Caco-2 (cell line): ENCODE measurements around the gene SGMS2. TPM values are rescaled to one million over a fixed set of nuclear protein-coding genes. Genes with fewer than 3 reads are reported as not detected.
"Not testable (repeated sequence)": the region's sequence is repeated elsewhere in the genome, so short reads cannot be mapped to it uniquely, and the experiment has no call there.

Source experiments
- BruUV-seq: library from RNA; stranded (reverse); fragments of 400-500 nt; replicated peaks from 2 replicates; lab custom pipeline; 2021; lab: Mats Ljungman, UMichigan
- CTCF ChIA-PET: fragments of 300-600 bp; sonication (Branson Sonifier 250); formaldehyde crosslinking; loops from one replicate; lab custom pipeline; 2022; ENCODE audit warnings: antibody characterized with exemption; lab: Charles Lee
- POLR2A ChIA-PET: fragments of 300-600 bp; sonication (Branson Sonifier 250); formaldehyde crosslinking; loops from one replicate; lab custom pipeline; 2022; ENCODE audit warnings: antibody characterized with exemption; lab: Charles Lee
- DNase-seq, 2 experiments: peaks; one replicate each; pipeline versions ENCODE4 v3.0.0 to v3.0.0-alpha.2; 2020 to 2022
- H3K27me3 ChIP-seq: replicated peaks from 2 replicates; pipeline ENCODE4 v1.6.0; 2011; ENCODE audit warnings: low read length; ENCODE audit not compliant: control insufficient read depth, insufficient read depth
- H3K36me3 ChIP-seq: 2 replicates; pipeline ENCODE4 v1.5.1; 2011; ENCODE audit warnings: low read length; ENCODE audit not compliant: control insufficient read depth, insufficient read depth
- H3K4me1 ChIP-seq: fragments of 250-450 bp; sonication (Bioruptor Pico); 2 replicates; pipeline ENCODE4 v1.5.1; 2020; ENCODE audit warnings: mild to moderate bottlenecking
- H3K4me3 ChIP-seq: 2 replicates; pipeline ENCODE4 v1.5.1; 2011; ENCODE audit warnings: low read depth, mild to moderate bottlenecking, control low read depth, low read length
- H3K9me3 ChIP-seq: fragments of 250-450 bp; sonication (Bioruptor Pico); 2 replicates; pipeline ENCODE4 v1.5.1; 2020; ENCODE audit warnings: mild to moderate bottlenecking, moderate library complexity
- H3K27ac Mint-ChIP-seq: one replicate; pipeline ENCODE4 v1.8.0; 2022; ENCODE audit warnings: mixed read lengths; ENCODE audit not compliant: unreplicated experiment
- H3K27me3 Mint-ChIP-seq: one replicate; pipeline ENCODE4 v1.8.0; 2022; ENCODE audit warnings: mixed read lengths; ENCODE audit not compliant: insufficient read depth, unreplicated experiment
- H3K36me3 Mint-ChIP-seq: one replicate; pipeline ENCODE4 v1.8.0; 2022; ENCODE audit warnings: mild to moderate bottlenecking, mixed read lengths; ENCODE audit not compliant: insufficient read depth, unreplicated experiment
- H3K4me1 Mint-ChIP-seq: one replicate; pipeline ENCODE4 v1.8.0; 2022; ENCODE audit warnings: low read depth, mixed read lengths; ENCODE audit not compliant: unreplicated experiment
- H3K4me3 Mint-ChIP-seq: one replicate; pipeline ENCODE4 v1.8.0; 2022; ENCODE audit warnings: mild to moderate bottlenecking, moderate library complexity, mixed read lengths; ENCODE audit not compliant: unreplicated experiment
- H3K9me3 Mint-ChIP-seq: one replicate; pipeline ENCODE4 v1.8.0; 2022; ENCODE audit warnings: mixed read lengths; ENCODE audit not compliant: unreplicated experiment
- intact Hi-C: fragments of 100-400 bp; cut with micrococcal nuclease; formaldehyde crosslinking; loops from one replicate; pipeline ENCODE4 v1.10.0; 2022; ENCODE audit not compliant: unreplicated experiment
- total RNA-seq: library from RNA; stranded (reverse); gene quantifications from 2 replicates; pipeline ENCODE4 v1.2.3, GENCODE V29; 2022
- TF ChIP-seq, protein P1 (sequence below), 2 experiments: fragments of 200-600 bp in 1 of 2; IDR thresholded peaks; 1 replicate in 1 of 2; 2 replicates in 1 of 2; pipeline versions ENCODE4 v1.5.1 to v1.8.0; 2011 to 2022; ENCODE audit warnings: antibody characterized with exemption in 1 of 2, control low read depth in 1 of 2, inconsistent platforms in 1 of 2, low read depth in 1 of 2, low read length in 1 of 2, mild to moderate bottlenecking in 1 of 2, moderate library complexity in 1 of 2; ENCODE audit not compliant: insufficient read depth in 1 of 2, severe bottlenecking in 1 of 2, unreplicated experiment in 1 of 2

SGMS2 gene
- total RNA-seq, 1 experiment from 2014 or later, result 3.4 TPM

DNA sequence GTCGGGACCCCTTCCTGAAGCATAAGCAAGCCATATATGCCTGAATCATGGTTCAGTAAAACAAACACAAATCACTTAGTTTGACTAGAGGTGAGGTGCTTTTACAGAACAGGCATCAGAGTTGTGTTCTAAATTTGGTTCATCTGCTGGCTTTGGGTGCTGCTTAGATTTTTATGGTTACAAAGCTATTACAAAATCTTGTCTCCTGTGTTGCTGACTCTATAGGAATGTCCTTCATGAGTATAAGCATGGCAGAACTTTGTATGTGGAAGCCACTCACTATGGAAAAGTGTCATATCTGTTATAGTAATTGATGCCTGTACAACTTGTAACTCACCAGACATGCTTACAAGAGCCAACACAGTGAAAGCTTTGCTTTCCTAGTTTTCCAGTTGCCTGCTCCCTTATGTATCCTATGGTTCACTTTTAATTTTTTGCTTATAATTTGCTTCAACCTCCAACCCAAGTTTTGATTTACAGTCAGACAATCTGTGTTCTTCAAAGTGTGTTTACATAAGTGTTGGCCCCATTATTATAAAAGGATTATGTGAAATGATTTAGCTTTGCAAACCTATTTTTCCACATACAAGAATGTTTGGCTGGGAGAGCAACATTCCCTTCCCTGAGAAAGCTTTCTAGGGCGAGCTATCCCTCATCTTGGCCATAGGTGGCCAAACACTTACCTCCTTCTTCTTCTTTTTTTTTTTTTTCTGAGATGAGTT lies 76.6 kb downstream of the SGMS2 start:
- H3K4me1 Mint-ChIP-seq, result no peaks in the 10 kb centered on the region
- Histone ChIP-seq H3K9me3 (no peaks in the 10 kb centered on the region), H3K36me3 (no peaks in the 10 kb centered on the region), H3K27me3 (no peaks in the 10 kb centered on the region), H3K4me3 (no peak overlapping the region), H3K4me1 (peaks cover under 1% of the 10 kb centered on the region; the same call in 1 of the 2 replicates)
- CTCF ChIA-PET, result no interaction called here
- no TSS peak for BruUV-seq
- no peaks in the 10 kb centered on the region for H3K27me3 Mint-ChIP-seq
- H3K27ac Mint-ChIP-seq, result no peak overlapping the region
- TF ChIP-seq, protein P1, sequence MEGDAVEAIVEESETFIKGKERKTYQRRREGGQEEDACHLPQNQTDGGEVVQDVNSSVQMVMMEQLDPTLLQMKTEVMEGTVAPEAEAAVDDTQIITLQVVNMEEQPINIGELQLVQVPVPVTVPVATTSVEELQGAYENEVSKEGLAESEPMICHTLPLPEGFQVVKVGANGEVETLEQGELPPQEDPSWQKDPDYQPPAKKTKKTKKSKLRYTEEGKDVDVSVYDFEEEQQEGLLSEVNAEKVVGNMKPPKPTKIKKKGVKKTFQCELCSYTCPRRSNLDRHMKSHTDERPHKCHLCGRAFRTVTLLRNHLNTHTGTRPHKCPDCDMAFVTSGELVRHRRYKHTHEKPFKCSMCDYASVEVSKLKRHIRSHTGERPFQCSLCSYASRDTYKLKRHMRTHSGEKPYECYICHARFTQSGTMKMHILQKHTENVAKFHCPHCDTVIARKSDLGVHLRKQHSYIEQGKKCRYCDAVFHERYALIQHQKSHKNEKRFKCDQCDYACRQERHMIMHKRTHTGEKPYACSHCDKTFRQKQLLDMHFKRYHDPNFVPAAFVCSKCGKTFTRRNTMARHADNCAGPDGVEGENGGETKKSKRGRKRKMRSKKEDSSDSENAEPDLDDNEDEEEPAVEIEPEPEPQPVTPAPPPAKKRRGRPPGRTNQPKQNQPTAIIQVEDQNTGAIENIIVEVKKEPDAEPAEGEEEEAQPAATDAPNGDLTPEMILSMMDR (IDR thresholded peaks at IDR 0.05; ENCODE audit: insufficient read depth in 1 of 2, low read depth in 1 of 2, low read length in 1 of 2, severe bottlenecking in 1 of 2, unreplicated experiment in 1 of 2), result no peak
- DNase-seq, result no peak
- intact Hi-C loops, result no loop called here
- no peak overlapping the region for H3K4me3 Mint-ChIP-seq
- no peaks in the 10 kb centered on the region for H3K9me3 Mint-ChIP-seq
- H3K36me3 Mint-ChIP-seq, result no peaks in the 10 kb centered on the region
- POLR2A ChIA-PET, result no interaction called here

DNA sequence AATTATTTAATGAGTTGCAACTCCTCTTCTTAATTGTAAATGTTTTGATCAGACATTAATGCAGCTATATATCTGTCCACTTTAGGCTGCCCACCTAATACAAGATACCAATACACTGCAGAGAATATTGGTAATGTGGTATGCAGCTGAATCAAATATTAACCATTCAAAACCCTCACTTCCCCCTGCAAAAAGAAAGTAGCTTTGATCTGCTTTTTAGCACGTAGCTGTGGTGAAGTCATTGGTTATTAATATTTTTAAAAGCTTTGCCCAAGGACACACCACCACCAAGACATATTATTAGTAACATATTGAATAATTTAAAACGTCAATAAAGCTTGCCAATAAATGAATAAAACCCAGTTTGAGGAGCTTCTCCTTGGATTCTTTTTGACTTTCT lies 78.0 kb downstream of the SGMS2 start:
- H3K9me3 Mint-ChIP-seq, result no peaks in the 10 kb centered on the region
- no peaks in the 10 kb centered on the region for H3K27me3 Mint-ChIP-seq
- ChIA-PET CTCF (no interaction called here), POLR2A (no interaction called here)
- TF ChIP-seq, protein P1 (IDR thresholded peaks at IDR 0.05; ENCODE audit: insufficient read depth in 1 of 2, low read depth in 1 of 2, low read length in 1 of 2, severe bottlenecking in 1 of 2, unreplicated experiment in 1 of 2), result no peak
- intact Hi-C loops, result no loop called here
- H3K27ac Mint-ChIP-seq, result no peak overlapping the region
- H3K4me3 Mint-ChIP-seq, result no peak overlapping the region
- Histone ChIP-seq H3K36me3 (no peaks in the 10 kb centered on the region), H3K4me1 (no peaks in the 10 kb centered on the region), H3K4me3 (no peak overlapping the region), H3K27me3 (no peaks in the 10 kb centered on the region), H3K9me3 (no peaks in the 10 kb centered on the region)
- no peaks in the 10 kb centered on the region for H3K36me3 Mint-ChIP-seq
- BruUV-seq, result no TSS peak
- no peaks in the 10 kb centered on the region for H3K4me1 Mint-ChIP-seq
- DNase-seq, result no peak

DNA sequence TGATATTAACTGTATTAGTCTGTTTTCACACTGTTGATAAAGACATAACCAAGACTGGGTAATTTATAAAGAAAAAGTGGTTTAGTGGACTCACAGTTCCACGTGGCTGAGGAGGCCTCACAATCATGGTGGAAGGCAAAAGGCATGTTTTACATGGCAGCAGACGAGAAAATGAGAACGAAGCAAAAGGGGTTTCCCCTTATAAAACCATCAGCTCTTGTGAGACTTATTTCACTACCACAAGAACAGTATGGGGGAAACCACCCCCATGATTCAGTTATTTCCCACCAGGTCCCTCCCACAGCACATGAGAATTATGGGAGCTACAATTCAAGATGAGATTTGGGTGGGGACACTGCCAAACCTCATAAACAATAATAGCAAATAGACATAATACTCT lies 80.3 kb downstream of the SGMS2 start:
- H3K9me3 ChIP-seq, intact Hi-C loops, POLR2A ChIA-PET, H3K4me3 ChIP-seq, H3K27me3 Mint-ChIP-seq, H3K36me3 ChIP-seq, BruUV-seq, H3K27me3 ChIP-seq, H3K4me1 Mint-ChIP-seq, H3K4me1 ChIP-seq, H3K27ac Mint-ChIP-seq, CTCF ChIA-PET, H3K36me3 Mint-ChIP-seq, DNase-seq, H3K9me3 Mint-ChIP-seq, H3K4me3 Mint-ChIP-seq: not testable (repeated sequence)
